Suprapubic skin (tissue), 3 donors: ENCODE data around the gene PNPLA1.

Experiments
- CTCF ChIP-seq, 2 donors: fragments of 200-600 bp in 1 of 2; fragments of 450-650 bp in 1 of 2; sonication (generic) in 1 of 2; IDR thresholded peaks; one replicate each; pipeline ENCODE4 v1.5.1; 2016 to 2019; ENCODE audit warnings: antibody characterized with exemption in 2 of 2, mild to moderate bottlenecking in 1 of 2, moderate library complexity in 1 of 2
- EP300 ChIP-seq: sonication (generic); formaldehyde crosslinking; IDR thresholded peaks from one replicate; pipeline ENCODE4 v1.6.1; 2017; ENCODE audit warnings: antibody characterized with exemption
- POLR2A ChIP-seq, 2 donors: fragments of 450-650 bp; IDR thresholded peaks; one replicate each; pipeline ENCODE4 v1.6.1; 2017; ENCODE audit warnings: antibody characterized with exemption in 2 of 2, mild to moderate bottlenecking in 2 of 2, moderate library complexity in 2 of 2

- TF ChIP-seq POLR2A (IDR thresholded peaks at IDR 0.05) (no peak), EP300 (no peak), CTCF (IDR thresholded peaks at IDR 0.05) (no peak)
Measured at GRCh38 chr6:36326356-36326995, 56.6 kb downstream of the PNPLA1 start.
